Ishikawa (cell line): ENCODE results near the gene PPIL4.

Experiments
- CEBPB ChIP-seq: IDR thresholded peaks from 2 replicates; pipeline ENCODE4 v1.6.1; 2012
- CREB1 ChIP-seq: IDR thresholded peaks from 2 replicates; pipeline ENCODE4 v1.6.1; 2012; ENCODE audit warnings: low read depth
- EGR1 ChIP-seq: IDR thresholded peaks from 2 replicates; pipeline ENCODE4 v1.6.1; 2012
- EP300 ChIP-seq: IDR thresholded peaks from 2 replicates; pipeline ENCODE4 v1.6.1; 2012; ENCODE audit warnings: borderline replicate concordance
- FOXM1 ChIP-seq: IDR thresholded peaks from 2 replicates; pipeline ENCODE4 v1.6.1; 2012; ENCODE audit warnings: low read depth, borderline replicate concordance
- MAX ChIP-seq: IDR thresholded peaks from 2 replicates; pipeline ENCODE4 v1.6.1; 2012
- RAD21 ChIP-seq: IDR thresholded peaks from 2 replicates; pipeline ENCODE4 v1.6.1; 2012; ENCODE audit warnings: low read depth
- TAF1 ChIP-seq: IDR thresholded peaks from 2 replicates; pipeline ENCODE4 v1.6.1; 2012; ENCODE audit warnings: low read depth, mild to moderate bottlenecking
- TCF12 ChIP-seq: IDR thresholded peaks from 2 replicates; pipeline ENCODE4 v1.6.1; 2012; ENCODE audit warnings: low read depth
- USF1 ChIP-seq: IDR thresholded peaks from 2 replicates; pipeline ENCODE4 v1.6.1; 2012
- YY1 ChIP-seq: IDR thresholded peaks from 2 replicates; pipeline ENCODE4 v1.6.1; 2012; ENCODE audit warnings: low read depth

- TF ChIP-seq EP300: no peak
- no peak for TF ChIP-seq TAF1
- no peak for TF ChIP-seq FOXM1
- TF ChIP-seq MAX: no peak
- TF ChIP-seq TCF12: no peak
- TF ChIP-seq YY1: no peak
- no peak for TF ChIP-seq RAD21
- TF ChIP-seq EGR1: no peak
- TF ChIP-seq USF1: no peak
- no peak for TF ChIP-seq CREB1
- TF ChIP-seq CEBPB: no peak
Measured at GRCh38 chr6:149513915-149514314, 31.9 kb downstream of the PPIL4 start.
